NCI-H1048 (cell line): Measurements from ENCODE around the gene DRAM1.
"Not testable (repeated sequence)": the region's sequence is repeated elsewhere in the genome, so short reads cannot be mapped to it uniquely, and the experiment has no call there.

ENCODE experiments used
- DNase-seq: peaks from one replicate; lab custom pipeline; 2025; lab: John Stamatoyannopoulos, UW

The DRAM1 gene

GRCh38 chr12:101859664-101860607 is 17.4 kb upstream of the DRAM1 start:
- DNase-seq: no peak

DNA sequence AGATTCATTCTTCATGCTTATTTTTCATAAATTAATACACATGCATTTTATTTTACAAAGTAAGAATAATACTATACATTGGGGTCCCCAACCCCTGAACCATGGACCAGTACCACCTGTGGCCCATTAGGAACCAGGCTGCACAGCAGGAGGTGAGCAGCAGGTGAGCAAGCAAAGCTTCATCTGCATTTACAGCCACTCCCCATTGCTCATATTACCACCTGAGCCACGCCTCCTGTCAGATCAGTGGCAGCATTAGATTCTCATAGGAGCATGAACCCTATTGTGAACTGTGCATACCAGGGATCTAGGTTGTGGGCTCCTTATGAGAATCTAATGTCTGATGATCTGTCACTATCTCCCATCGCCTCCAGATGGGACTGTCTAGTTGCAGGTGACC is 15.7 kb upstream of the DRAM1 start:
- not testable (repeated sequence) for DNase-seq

- DNase-seq: no peak
These were observed 15.1 kb upstream of the DRAM1 start for GRCh38 chr12:101862245-101862644.

DNA sequence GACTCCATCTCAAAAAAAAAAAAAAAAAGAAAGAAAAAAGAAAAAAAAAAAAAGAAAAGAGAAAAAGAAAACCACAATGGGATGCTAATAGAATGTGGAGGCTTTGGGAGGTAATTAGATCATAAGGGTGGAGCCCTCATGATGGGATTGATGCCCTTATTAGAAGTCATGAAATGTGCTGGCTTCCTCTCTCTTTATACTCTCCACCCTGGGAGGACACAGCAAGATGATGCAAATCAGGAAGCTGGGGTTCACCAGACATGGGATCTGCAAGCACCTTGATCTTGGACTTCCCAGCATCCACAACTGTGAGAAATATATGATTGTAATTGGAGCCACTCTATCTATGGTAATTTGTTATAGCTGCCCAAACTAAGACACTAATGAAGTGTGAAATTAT is 13.4 kb upstream of the DRAM1 start:
- no peak for DNase-seq

GRCh38 chr12:101866615-101867373 is 10.6 kb upstream of the DRAM1 start:
- DNase-seq: no peak

GRCh38 chr12:101867619-101868018 is 9.8 kb upstream of the DRAM1 start:
- DNase-seq: not testable (repeated sequence)

DNA sequence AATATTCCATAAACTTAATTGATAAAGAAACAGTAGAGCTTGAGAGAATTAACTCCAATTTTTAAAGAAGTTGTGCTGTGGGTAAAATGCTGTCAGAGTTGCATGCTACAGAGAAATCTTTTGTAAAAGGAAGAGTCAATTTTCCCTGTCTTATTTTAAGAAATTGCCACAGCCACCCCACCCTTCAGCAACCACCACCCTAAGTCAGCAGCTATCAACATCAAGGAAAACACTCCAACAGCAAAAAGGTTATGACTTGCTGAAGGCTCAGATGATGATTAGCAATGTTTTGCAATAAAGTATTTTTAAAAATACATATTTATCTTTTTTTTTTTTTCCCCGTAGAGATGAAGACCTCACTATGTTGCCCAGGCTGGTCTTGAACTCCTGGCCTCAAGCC is 6.5 kb upstream of the DRAM1 start:
- no peak for DNase-seq

GRCh38 chr12:101875162-101875561 is 2.2 kb upstream of the DRAM1 start:
- DNase-seq: no peak

DNA sequence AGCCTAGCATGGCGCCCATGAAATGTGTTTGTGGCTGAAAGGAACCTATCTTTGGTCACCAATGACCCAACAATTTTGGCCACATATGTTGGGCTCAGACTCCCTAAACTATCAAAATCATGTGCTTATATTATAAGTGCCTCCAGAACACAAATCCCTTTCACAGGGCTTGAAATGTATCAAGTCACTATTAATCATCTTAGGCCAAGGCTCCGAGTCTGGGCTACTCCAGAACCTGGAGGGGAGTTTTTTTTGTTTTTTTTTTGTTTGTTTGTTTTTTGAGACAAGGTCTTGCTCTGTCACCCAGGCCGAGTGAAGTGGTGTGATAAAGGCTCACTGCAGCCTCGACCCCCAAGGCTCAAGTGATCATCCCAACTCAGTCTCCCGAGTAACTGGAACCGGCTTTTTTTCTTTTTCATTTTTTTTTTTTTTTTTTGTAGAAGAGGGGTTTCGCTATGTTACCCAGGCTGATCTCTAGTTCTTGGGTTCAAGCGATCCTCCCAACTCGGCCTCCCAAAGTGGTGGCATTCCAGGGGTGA is 989 bp upstream of the DRAM1 start:
- no peak for DNase-seq

GRCh38 chr12:101877806-101878242 is 444 bp downstream of the DRAM1 start:
- no peak for DNase-seq

GRCh38 chr12:101878243-101878821 is 952 bp downstream of the DRAM1 start:
- DNase-seq: no peak

DNA sequence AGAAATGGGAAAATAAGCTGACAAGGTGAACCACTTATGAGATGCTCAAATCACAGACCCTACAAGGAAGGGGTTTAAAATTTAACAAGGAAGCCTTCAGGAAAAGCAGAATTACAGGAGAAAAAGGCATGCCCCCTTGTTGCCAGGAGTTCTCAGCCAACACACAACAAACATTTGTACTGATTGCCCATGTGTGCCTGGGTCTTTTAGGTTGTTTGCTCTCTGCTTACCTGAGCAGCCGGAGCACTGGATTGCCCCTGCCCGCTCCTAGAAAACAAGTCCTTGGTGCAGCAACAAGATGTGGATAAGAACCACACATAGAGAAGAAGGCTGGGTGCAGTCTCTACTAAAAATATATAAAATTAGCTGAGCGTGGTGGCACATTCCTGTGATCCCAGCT is 3.4 kb downstream of the DRAM1 start:
- no peak for DNase-seq

GRCh38 chr12:101881228-101881627 is 3.8 kb downstream of the DRAM1 start:
- no peak for DNase-seq

- no peak for DNase-seq
These were observed 6.8 kb downstream of the DRAM1 start for GRCh38 chr12:101884174-101884573.

DNA sequence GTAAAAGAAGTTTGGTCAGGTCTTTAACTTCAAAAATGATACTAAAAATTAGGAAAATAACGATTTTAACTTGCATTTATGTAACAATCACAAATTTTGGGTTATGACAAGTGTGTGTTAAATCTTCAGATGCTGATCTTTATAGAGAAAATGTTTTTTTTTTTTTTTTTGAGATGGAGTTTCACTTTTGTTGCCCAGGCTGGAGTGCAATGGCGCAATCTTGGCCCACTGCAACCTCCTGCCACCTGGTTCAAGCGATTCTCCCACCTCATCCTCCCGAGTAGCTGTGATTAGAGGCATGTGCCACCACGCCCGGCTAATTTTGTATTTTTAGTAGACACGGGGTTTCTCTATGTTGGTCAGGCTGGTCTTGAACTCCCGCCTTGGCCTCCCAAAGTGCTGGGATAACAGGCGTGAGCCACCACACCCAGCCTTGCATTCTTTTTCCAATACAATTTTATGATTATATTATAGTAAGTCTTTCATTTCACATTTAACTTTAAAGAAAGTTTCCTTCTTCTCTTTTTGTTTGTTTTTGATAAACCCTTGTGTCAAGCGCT is 7.5 kb downstream of the DRAM1 start:
- not testable (repeated sequence) for DNase-seq

DNA sequence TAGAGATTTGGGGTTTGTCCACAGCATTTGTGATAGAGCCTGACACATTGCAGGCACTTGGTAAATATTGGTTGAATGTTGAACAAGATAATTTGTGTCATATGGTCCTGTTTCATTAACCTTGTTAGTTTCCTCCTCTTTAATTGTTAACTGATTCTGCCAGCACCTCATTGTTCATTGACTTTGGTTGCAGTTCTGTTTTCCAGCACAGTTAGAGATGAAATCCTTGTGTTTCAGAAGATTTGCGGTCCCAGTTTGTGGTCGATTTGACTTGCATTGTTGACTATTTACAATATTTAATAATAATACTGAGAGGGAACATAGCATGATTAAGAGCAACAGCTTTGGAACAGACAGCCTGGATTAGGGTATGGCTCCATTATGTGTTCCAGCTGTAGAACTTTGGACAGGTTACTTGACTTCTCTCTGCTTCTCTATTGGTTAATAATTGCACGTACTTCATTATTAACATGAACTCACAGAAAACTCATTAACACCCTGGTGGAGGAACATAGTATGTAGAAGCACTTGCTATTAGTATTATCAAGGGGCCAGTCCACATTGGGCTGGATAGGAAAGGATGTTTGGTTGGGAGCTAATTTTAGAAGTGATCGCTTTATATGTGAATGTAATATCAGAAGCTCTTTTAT is 8.7 kb downstream of the DRAM1 start:
- no peak for DNase-seq

GRCh38 chr12:101889211-101889752 is 11.9 kb downstream of the DRAM1 start:
- DNase-seq: no peak

- DNase-seq: no peak
These were observed 14.1 kb downstream of the DRAM1 start for GRCh38 chr12:101891462-101891971.

GRCh38 chr12:101892794-101893193 is 15.4 kb downstream of the DRAM1 start:
- no peak for DNase-seq

DNA sequence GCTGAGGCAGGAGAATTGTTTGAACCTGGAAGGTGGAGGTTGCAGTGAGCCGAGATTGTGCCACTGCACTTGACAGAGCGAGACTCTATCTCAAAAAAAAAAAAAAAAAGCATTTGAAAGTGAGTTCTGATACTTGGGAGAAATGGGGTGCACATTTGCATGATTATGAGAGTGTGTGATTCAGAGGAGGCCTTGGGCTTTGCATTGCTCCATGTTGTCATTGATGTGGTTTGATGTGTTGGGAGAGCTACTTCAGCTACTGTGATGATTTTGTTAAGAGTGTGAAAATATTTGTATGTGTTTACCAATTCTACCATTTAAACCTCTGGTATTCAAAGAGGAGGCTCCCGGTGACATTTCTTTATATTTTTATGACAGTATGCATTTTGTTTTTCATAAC is 24.4 kb downstream of the DRAM1 start:
- no peak for DNase-seq

DNA sequence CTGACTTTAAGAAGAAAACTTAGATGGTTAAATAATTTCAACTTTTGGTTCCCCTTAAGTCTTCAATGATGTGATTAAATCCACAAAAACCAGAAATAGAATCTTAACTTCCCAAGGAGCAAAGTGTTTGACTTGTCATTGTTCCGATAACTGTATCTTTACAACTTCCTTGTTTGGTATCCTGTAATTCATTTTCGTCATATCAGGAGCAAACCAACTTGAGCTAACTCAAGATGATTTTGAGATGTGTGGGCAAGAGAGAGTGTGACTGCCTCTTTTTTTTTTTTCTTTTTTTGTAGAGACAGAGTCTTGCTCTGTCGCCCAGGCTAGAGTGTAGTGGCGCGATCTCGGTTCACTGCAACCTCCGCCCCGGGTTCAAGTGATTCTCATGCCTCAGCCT is 25.3 kb downstream of the DRAM1 start:
- no peak for DNase-seq
